Spleen (tissue), 7 donors: Measurements from ENCODE around the gene BTBD16.

Source experiments
- POLR2A ChIP-seq, 3 donors: fragments of 450-650 bp; IDR thresholded peaks; one replicate each; pipeline ENCODE4 v1.5.1; 2017; ENCODE audit warnings: antibody characterized with exemption in 3 of 3, mild to moderate bottlenecking in 1 of 3
- POLR2AphosphoS5 ChIP-seq, 3 donors: sonication (generic); formaldehyde crosslinking; IDR thresholded peaks; one replicate each; pipeline ENCODE4 v1.5.1; 2017; ENCODE audit warnings: antibody characterized with exemption in 3 of 3
- TF ChIP-seq, protein P1 (sequence below), 11 experiments: fragments of 200-600 bp in 7 of 11; fragments of 450-650 bp in 4 of 11; sonication (generic) in 4 of 11; IDR thresholded peaks in 8 of 11; conservative IDR thresholded peaks in 3 of 11; 1 replicate in 7 of 11; 2 replicates in 4 of 11; pipeline versions ENCODE4 v1.4.0 to v1.8.0; 2016 to 2021; ENCODE audit warnings: antibody characterized with exemption in 11 of 11, inconsistent platforms in 4 of 11, mild to moderate bottlenecking in 1 of 11
- donor health status: DM: no; HTN: no; CAD: no; lungs with moderate emphysema.
- donor health status: DM: no; HTN: no; CAD: no.
- donor health status: DM: no; HTN: no; CAD: no.

DNA sequence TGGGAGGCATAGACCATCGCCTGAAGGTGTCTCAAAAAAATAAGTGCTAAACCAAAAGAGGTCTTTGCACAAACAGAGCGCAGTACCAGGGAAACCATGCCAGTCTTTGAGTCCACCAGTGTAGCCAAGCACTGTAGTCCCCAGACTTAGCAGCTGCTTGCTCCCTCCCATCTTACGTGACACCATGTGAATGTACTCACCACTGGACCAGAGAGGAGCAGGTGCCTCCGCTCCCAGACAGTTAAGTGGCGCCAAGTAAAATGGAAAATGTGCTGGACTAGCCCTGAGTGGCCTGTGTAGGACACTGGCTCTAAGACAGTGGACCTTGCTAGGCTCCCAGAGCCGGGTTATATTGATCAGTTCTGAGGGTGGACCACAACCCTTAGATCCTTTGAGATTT is 55.7 kb downstream of the BTBD16 start:
- TF ChIP-seq, protein P1, sequence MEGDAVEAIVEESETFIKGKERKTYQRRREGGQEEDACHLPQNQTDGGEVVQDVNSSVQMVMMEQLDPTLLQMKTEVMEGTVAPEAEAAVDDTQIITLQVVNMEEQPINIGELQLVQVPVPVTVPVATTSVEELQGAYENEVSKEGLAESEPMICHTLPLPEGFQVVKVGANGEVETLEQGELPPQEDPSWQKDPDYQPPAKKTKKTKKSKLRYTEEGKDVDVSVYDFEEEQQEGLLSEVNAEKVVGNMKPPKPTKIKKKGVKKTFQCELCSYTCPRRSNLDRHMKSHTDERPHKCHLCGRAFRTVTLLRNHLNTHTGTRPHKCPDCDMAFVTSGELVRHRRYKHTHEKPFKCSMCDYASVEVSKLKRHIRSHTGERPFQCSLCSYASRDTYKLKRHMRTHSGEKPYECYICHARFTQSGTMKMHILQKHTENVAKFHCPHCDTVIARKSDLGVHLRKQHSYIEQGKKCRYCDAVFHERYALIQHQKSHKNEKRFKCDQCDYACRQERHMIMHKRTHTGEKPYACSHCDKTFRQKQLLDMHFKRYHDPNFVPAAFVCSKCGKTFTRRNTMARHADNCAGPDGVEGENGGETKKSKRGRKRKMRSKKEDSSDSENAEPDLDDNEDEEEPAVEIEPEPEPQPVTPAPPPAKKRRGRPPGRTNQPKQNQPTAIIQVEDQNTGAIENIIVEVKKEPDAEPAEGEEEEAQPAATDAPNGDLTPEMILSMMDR (IDR thresholded peaks at IDR 0.05 in 8 of 11, conservative IDR thresholded peaks at IDR 0.05 in 3 of 11) = no peak
- TF ChIP-seq POLR2A (IDR thresholded peaks at IDR 0.05) = no peak
- TF ChIP-seq POLR2AphosphoS5 (IDR thresholded peaks at IDR 0.05) = no peak
